Measurements from ENCODE around the gene RAB3GAP2.
"Not testable (repeated sequence)": the region's sequence is repeated elsewhere in the genome, so short reads cannot be mapped to it uniquely, and the experiment has no call there.

The RAB3GAP2 gene

GRCh38 chr1:220164116-220164515 is 108.1 kb downstream of the RAB3GAP2 start:
- Histone ChIP-seq H3K9ac (ENCODE audit: low read depth in 1 of 2, low read length in 2 of 2) (no peak overlapping the region), H3K36me3 (ENCODE audit: control insufficient read depth in 2 of 2, insufficient read depth in 2 of 2, low read length in 2 of 2) (peaks cover 19 to 21% of the 10 kb centered on the region in 2 donors), H3K4me1 (ENCODE audit: control insufficient read depth in 2 of 2, insufficient read depth in 2 of 2, low read length in 2 of 2) (no peaks in the 10 kb centered on the region), H3K4me3 (ENCODE audit: low read length in 2 of 2) (no peak overlapping the region), H3K27me3 (ENCODE audit: control insufficient read depth in 2 of 2, insufficient read depth in 2 of 2, low read length in 2 of 2) (no peaks in the 10 kb centered on the region), H3K27ac (ENCODE audit: low read depth in 2 of 2, low read length in 2 of 2) (no peak overlapping the region), H3K9me3 (ENCODE audit: control insufficient read depth in 2 of 2, low read length in 2 of 2) (no peaks in the 10 kb centered on the region)

- peaks cover 0 to 4% of the 10 kb centered on the region in 2 donors for H3K4me1 ChIP-seq (ENCODE audit: control insufficient read depth in 2 of 2, insufficient read depth in 2 of 2, low read length in 2 of 2)
- H3K4me3 ChIP-seq (ENCODE audit: low read length in 2 of 2): no peak overlapping the region
- H3K27ac ChIP-seq (ENCODE audit: low read depth in 2 of 2, low read length in 2 of 2): no peak overlapping the region
- H3K27me3 ChIP-seq (ENCODE audit: control insufficient read depth in 2 of 2, insufficient read depth in 2 of 2, low read length in 2 of 2): no peaks in the 10 kb centered on the region
- peaks cover 21 to 26% of the 10 kb centered on the region in 2 donors for H3K36me3 ChIP-seq (ENCODE audit: control insufficient read depth in 2 of 2, insufficient read depth in 2 of 2, low read length in 2 of 2)
- no peak overlapping the region for H3K9ac ChIP-seq (ENCODE audit: low read depth in 1 of 2, low read length in 2 of 2)
- no peaks in the 10 kb centered on the region for H3K9me3 ChIP-seq (ENCODE audit: control insufficient read depth in 2 of 2, low read length in 2 of 2)
Measured at GRCh38 chr1:220160027-220160426, 112.2 kb downstream of the RAB3GAP2 start.

- Histone ChIP-seq H3K27me3 (ENCODE audit: control insufficient read depth in 2 of 2, insufficient read depth in 2 of 2, low read length in 2 of 2) (no peaks in the 10 kb centered on the region), H3K36me3 (ENCODE audit: control insufficient read depth in 2 of 2, insufficient read depth in 2 of 2, low read length in 2 of 2) (peaks cover 26 to 32% of the 10 kb centered on the region in 2 donors), H3K9ac (ENCODE audit: low read depth in 1 of 2, low read length in 2 of 2) (no peak overlapping the region), H3K4me3 (ENCODE audit: low read length in 2 of 2) (no peak overlapping the region), H3K9me3 (ENCODE audit: control insufficient read depth in 2 of 2, low read length in 2 of 2) (no peaks in the 10 kb centered on the region), H3K4me1 (ENCODE audit: control insufficient read depth in 2 of 2, insufficient read depth in 2 of 2, low read length in 2 of 2) (peaks cover 0 to 4% of the 10 kb centered on the region in 2 donors), H3K27ac (ENCODE audit: low read depth in 2 of 2, low read length in 2 of 2) (no peak overlapping the region)
Measured at GRCh38 chr1:220159041-220159440, 113.2 kb downstream of the RAB3GAP2 start.

GRCh38 chr1:220158530-220158929 is 113.7 kb downstream of the RAB3GAP2 start:
- H3K4me3 ChIP-seq (ENCODE audit: low read length in 2 of 2); H3K9me3 ChIP-seq (ENCODE audit: control insufficient read depth in 2 of 2, low read length in 2 of 2); H3K9ac ChIP-seq (ENCODE audit: low read depth in 1 of 2, low read length in 2 of 2); H3K27me3 ChIP-seq (ENCODE audit: control insufficient read depth in 2 of 2, insufficient read depth in 2 of 2, low read length in 2 of 2); H3K4me1 ChIP-seq (ENCODE audit: control insufficient read depth in 2 of 2, insufficient read depth in 2 of 2, low read length in 2 of 2): not testable (repeated sequence)
- H3K27ac ChIP-seq (ENCODE audit: low read depth in 2 of 2, low read length in 2 of 2): peak overlapping the region in 1 of 2 donors; percentile 30
- peaks cover 26 to 36% of the 10 kb centered on the region in 2 donors for H3K36me3 ChIP-seq (ENCODE audit: control insufficient read depth in 2 of 2, insufficient read depth in 2 of 2, low read length in 2 of 2)

GRCh38 chr1:220157738-220158137 is 114.5 kb downstream of the RAB3GAP2 start:
- Histone ChIP-seq H3K9ac (ENCODE audit: low read depth in 1 of 2, low read length in 2 of 2) (no peak overlapping the region), H3K4me1 (ENCODE audit: control insufficient read depth in 2 of 2, insufficient read depth in 2 of 2, low read length in 2 of 2) (peaks cover 0 to 4% of the 10 kb centered on the region in 2 donors), H3K27me3 (ENCODE audit: control insufficient read depth in 2 of 2, insufficient read depth in 2 of 2, low read length in 2 of 2) (no peaks in the 10 kb centered on the region), H3K4me3 (ENCODE audit: low read length in 2 of 2) (no peak overlapping the region), H3K9me3 (ENCODE audit: control insufficient read depth in 2 of 2, low read length in 2 of 2) (no peaks in the 10 kb centered on the region), H3K27ac (ENCODE audit: low read depth in 2 of 2, low read length in 2 of 2) (peak overlapping the region; percentile 24 to 30), H3K36me3 (ENCODE audit: control insufficient read depth in 2 of 2, insufficient read depth in 2 of 2, low read length in 2 of 2) (peaks cover 29 to 39% of the 10 kb centered on the region in 2 donors)

- Histone ChIP-seq H3K4me3 (ENCODE audit: low read length in 2 of 2) (no peak overlapping the region), H3K4me1 (ENCODE audit: control insufficient read depth in 2 of 2, insufficient read depth in 2 of 2, low read length in 2 of 2) (peaks cover 0 to 4% of the 10 kb centered on the region in 2 donors), H3K27me3 (ENCODE audit: control insufficient read depth in 2 of 2, insufficient read depth in 2 of 2, low read length in 2 of 2) (no peaks in the 10 kb centered on the region), H3K9me3 (ENCODE audit: control insufficient read depth in 2 of 2, low read length in 2 of 2) (no peaks in the 10 kb centered on the region), H3K27ac (ENCODE audit: low read depth in 2 of 2, low read length in 2 of 2) (no peak overlapping the region), H3K36me3 (ENCODE audit: control insufficient read depth in 2 of 2, insufficient read depth in 2 of 2, low read length in 2 of 2) (peaks cover 29 to 39% of the 10 kb centered on the region in 2 donors), H3K9ac (ENCODE audit: low read depth in 1 of 2, low read length in 2 of 2) (no peak overlapping the region)
Measured at GRCh38 chr1:220156620-220157146, 115.6 kb downstream of the RAB3GAP2 start.

GRCh38 chr1:220153147-220153546 is 119.1 kb downstream of the RAB3GAP2 start:
- no peak overlapping the region for H3K9ac ChIP-seq (ENCODE audit: low read depth in 1 of 2, low read length in 2 of 2)

GRCh38 chr1:220151454-220151853 is 120.8 kb downstream of the RAB3GAP2 start:
- Histone ChIP-seq H3K9ac (ENCODE audit: low read depth in 1 of 2, low read length in 2 of 2) (no peak overlapping the region), H3K27ac (ENCODE audit: low read depth in 2 of 2, low read length in 2 of 2) (no peak overlapping the region), H3K4me3 (ENCODE audit: low read length in 2 of 2) (no peak overlapping the region), H3K9me3 (ENCODE audit: control insufficient read depth in 2 of 2, low read length in 2 of 2) (no peaks in the 10 kb centered on the region), H3K36me3 (ENCODE audit: control insufficient read depth in 2 of 2, insufficient read depth in 2 of 2, low read length in 2 of 2) (peaks cover 27 to 41% of the 10 kb centered on the region in 2 donors), H3K4me1 (ENCODE audit: control insufficient read depth in 2 of 2, insufficient read depth in 2 of 2, low read length in 2 of 2) (peaks cover 0 to 2% of the 10 kb centered on the region in 2 donors), H3K27me3 (ENCODE audit: control insufficient read depth in 2 of 2, insufficient read depth in 2 of 2, low read length in 2 of 2) (no peaks in the 10 kb centered on the region)

More at GRCh38 chr1:220153147-220153546, 119.1 kb downstream of the RAB3GAP2 start:
- Histone ChIP-seq H3K9me3 (ENCODE audit: control insufficient read depth in 2 of 2, low read length in 2 of 2) (no peaks in the 10 kb centered on the region), H3K4me3 (ENCODE audit: low read length in 2 of 2) (no peak overlapping the region), H3K27ac (ENCODE audit: low read depth in 2 of 2, low read length in 2 of 2) (no peak overlapping the region), H3K27me3 (ENCODE audit: control insufficient read depth in 2 of 2, insufficient read depth in 2 of 2, low read length in 2 of 2) (no peaks in the 10 kb centered on the region), H3K4me1 (ENCODE audit: control insufficient read depth in 2 of 2, insufficient read depth in 2 of 2, low read length in 2 of 2) (peaks cover 0 to 2% of the 10 kb centered on the region in 2 donors), H3K36me3 (ENCODE audit: control insufficient read depth in 2 of 2, insufficient read depth in 2 of 2, low read length in 2 of 2) (peaks cover 33 to 49% of the 10 kb centered on the region in 2 donors)

- Histone ChIP-seq H3K36me3 (ENCODE audit: control insufficient read depth in 2 of 2, insufficient read depth in 2 of 2, low read length in 2 of 2) (peaks cover 18 to 40% of the 10 kb centered on the region in 2 donors), H3K4me3 (ENCODE audit: low read length in 2 of 2) (no peak overlapping the region), H3K4me1 (ENCODE audit: control insufficient read depth in 2 of 2, insufficient read depth in 2 of 2, low read length in 2 of 2) (peaks cover 0 to 2% of the 10 kb centered on the region in 2 donors), H3K9me3 (ENCODE audit: control insufficient read depth in 2 of 2, low read length in 2 of 2) (no peaks in the 10 kb centered on the region), H3K27me3 (ENCODE audit: control insufficient read depth in 2 of 2, insufficient read depth in 2 of 2, low read length in 2 of 2) (no peaks in the 10 kb centered on the region), H3K27ac (ENCODE audit: low read depth in 2 of 2, low read length in 2 of 2) (no peak overlapping the region), H3K9ac (ENCODE audit: low read depth in 1 of 2, low read length in 2 of 2) (no peak overlapping the region)
Measured at GRCh38 chr1:220149742-220150141, 122.5 kb downstream of the RAB3GAP2 start.

GRCh38 chr1:220144051-220144450 is 128.2 kb downstream of the RAB3GAP2 start:
- Histone ChIP-seq H3K4me3 (ENCODE audit: low read length in 2 of 2) (no peak overlapping the region), H3K36me3 (ENCODE audit: control insufficient read depth in 2 of 2, insufficient read depth in 2 of 2, low read length in 2 of 2) (peaks cover 23 to 34% of the 10 kb centered on the region in 2 donors), H3K27me3 (ENCODE audit: control insufficient read depth in 2 of 2, insufficient read depth in 2 of 2, low read length in 2 of 2) (no peaks in the 10 kb centered on the region), H3K27ac (ENCODE audit: low read depth in 2 of 2, low read length in 2 of 2) (no peak overlapping the region), H3K4me1 (ENCODE audit: control insufficient read depth in 2 of 2, insufficient read depth in 2 of 2, low read length in 2 of 2) (no peaks in the 10 kb centered on the region), H3K9me3 (ENCODE audit: control insufficient read depth in 2 of 2, low read length in 2 of 2) (no peaks in the 10 kb centered on the region), H3K9ac (ENCODE audit: low read depth in 1 of 2, low read length in 2 of 2) (no peak overlapping the region)
